BE2C (cell line): ENCODE data around the gene SUCLG2.

Source experiments
- DNase-seq: peaks from one replicate; pipeline ENCODE4 v3.0.0-alpha.2; 2020
- H3K27me3 ChIP-seq: fragments of 250-450 bp; sonication (Bioruptor Pico); 2 replicates; pipeline ENCODE4 v1.5.1; 2020; ENCODE audit warnings: mild to moderate bottlenecking
- H3K36me3 ChIP-seq: fragments of 250-450 bp; sonication (Bioruptor Pico); 2 replicates; pipeline ENCODE4 v1.5.1; 2020; ENCODE audit warnings: mild to moderate bottlenecking
- H3K4me1 ChIP-seq: fragments of 250-450 bp; sonication (Bioruptor Pico); 2 replicates; pipeline ENCODE4 v1.5.1; 2020
- H3K4me3 ChIP-seq: 2 replicates; pipeline ENCODE4 v1.5.1; 2011; ENCODE audit warnings: low read depth, low read length
- H3K9me3 ChIP-seq: fragments of 250-450 bp; sonication (Bioruptor Pico); 2 replicates; pipeline ENCODE4 v1.5.1; 2020
- CTCF ChIP-seq: IDR thresholded peaks from 2 replicates; pipeline ENCODE4 v1.5.1; 2012; ENCODE audit warnings: mild to moderate bottlenecking, low read depth, low read length

The SUCLG2 gene

GRCh38 chr3:67461667-67462142 is 192.7 kb downstream of the SUCLG2 start:
- H3K36me3 ChIP-seq = no peaks in the 10 kb centered on the region
- DNase-seq = peak; percentile 53
- H3K9me3 ChIP-seq = no peaks in the 10 kb centered on the region
- no peaks in the 10 kb centered on the region for H3K27me3 ChIP-seq
- no peak for TF ChIP-seq CTCF
- H3K4me3 ChIP-seq = no peak overlapping the region
- peaks cover 16% of the 10 kb centered on the region for H3K4me1 ChIP-seq

- Histone ChIP-seq H3K27me3 (no peaks in the 10 kb centered on the region), H3K9me3 (no peaks in the 10 kb centered on the region), H3K4me3 (no peak overlapping the region), H3K36me3 (no peaks in the 10 kb centered on the region), H3K4me1 (peaks cover 16% of the 10 kb centered on the region)
- TF ChIP-seq CTCF = no peak
- DNase-seq = no peak
These were observed 193.4 kb downstream of the SUCLG2 start for GRCh38 chr3:67460841-67461510.

GRCh38 chr3:67459796-67460195 is 194.6 kb downstream of the SUCLG2 start:
- H3K4me3 ChIP-seq = no peak overlapping the region
- H3K27me3 ChIP-seq = no peaks in the 10 kb centered on the region
- peaks cover 16% of the 10 kb centered on the region for H3K4me1 ChIP-seq
- DNase-seq = no peak
- H3K9me3 ChIP-seq = no peaks in the 10 kb centered on the region
- no peak for TF ChIP-seq CTCF
- H3K36me3 ChIP-seq = no peaks in the 10 kb centered on the region

GRCh38 chr3:67458896-67459530 is 195.4 kb downstream of the SUCLG2 start:
- no peaks in the 10 kb centered on the region for H3K9me3 ChIP-seq
- H3K4me3 ChIP-seq = no peak overlapping the region

GRCh38 chr3:67458408-67458807 is 196.0 kb downstream of the SUCLG2 start:
- DNase-seq = no peak
- Histone ChIP-seq H3K9me3 (no peaks in the 10 kb centered on the region), H3K4me3 (no peak overlapping the region), H3K4me1 (peaks cover 16% of the 10 kb centered on the region), H3K36me3 (no peaks in the 10 kb centered on the region), H3K27me3 (no peaks in the 10 kb centered on the region)
- TF ChIP-seq CTCF = no peak

More at GRCh38 chr3:67458896-67459530, 195.4 kb downstream of the SUCLG2 start:
- H3K4me1 ChIP-seq = peaks cover 16% of the 10 kb centered on the region
- no peaks in the 10 kb centered on the region for H3K27me3 ChIP-seq
- TF ChIP-seq CTCF = no peak
- no peak for DNase-seq
- H3K36me3 ChIP-seq = no peaks in the 10 kb centered on the region

- no peak for TF ChIP-seq CTCF
- Histone ChIP-seq H3K9me3 (no peaks in the 10 kb centered on the region), H3K4me1 (no peaks in the 10 kb centered on the region; the same call in 1 of the 2 replicates), H3K27me3 (no peaks in the 10 kb centered on the region), H3K36me3 (no peaks in the 10 kb centered on the region), H3K4me3 (no peak overlapping the region)
- no peak for DNase-seq
These were observed 200.8 kb downstream of the SUCLG2 start for GRCh38 chr3:67453628-67454027.
